Measurements from ENCODE around the gene MAMLD1.

DNA sequence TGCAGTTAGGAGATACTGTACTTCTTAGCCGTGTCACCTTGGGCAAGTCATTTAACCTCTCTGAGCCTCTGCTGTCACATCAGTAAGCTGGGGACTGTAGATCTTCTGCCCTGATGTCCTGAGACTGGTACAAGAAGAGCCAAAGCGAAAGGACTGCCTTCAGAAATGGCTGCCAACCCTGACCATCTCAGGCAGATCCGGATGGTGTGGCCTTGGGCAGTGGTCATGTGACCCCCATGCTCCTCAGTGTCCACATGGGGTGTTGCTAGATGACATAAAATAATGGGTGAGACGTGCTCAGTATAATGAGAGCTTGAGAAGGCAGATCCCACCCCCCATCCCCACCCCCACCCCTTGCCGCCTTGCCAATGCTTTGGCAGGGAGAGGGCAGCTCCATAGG, 144.9 kb downstream of the MAMLD1 start:
- TF ChIP-seq, protein P1, sequence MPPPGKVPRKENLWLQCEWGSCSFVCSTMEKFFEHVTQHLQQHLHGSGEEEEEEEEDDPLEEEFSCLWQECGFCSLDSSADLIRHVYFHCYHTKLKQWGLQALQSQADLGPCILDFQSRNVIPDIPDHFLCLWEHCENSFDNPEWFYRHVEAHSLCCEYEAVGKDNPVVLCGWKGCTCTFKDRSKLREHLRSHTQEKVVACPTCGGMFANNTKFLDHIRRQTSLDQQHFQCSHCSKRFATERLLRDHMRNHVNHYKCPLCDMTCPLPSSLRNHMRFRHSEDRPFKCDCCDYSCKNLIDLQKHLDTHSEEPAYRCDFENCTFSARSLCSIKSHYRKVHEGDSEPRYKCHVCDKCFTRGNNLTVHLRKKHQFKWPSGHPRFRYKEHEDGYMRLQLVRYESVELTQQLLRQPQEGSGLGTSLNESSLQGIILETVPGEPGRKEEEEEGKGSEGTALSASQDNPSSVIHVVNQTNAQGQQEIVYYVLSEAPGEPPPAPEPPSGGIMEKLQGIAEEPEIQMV (tag; conservative IDR thresholded peaks at IDR 0.05; ENCODE audit: low read depth), result no peak
- TF ChIP-seq ZNF253 (CRISPR knock-in tag; conservative IDR thresholded peaks at IDR 0.05) (no peak), POLR2A (conservative IDR thresholded peaks at IDR 0.05) (no peak), POLR2H (tag; IDR thresholded peaks at IDR 0.05; ENCODE audit: low read depth) (no peak), EZH2 (IDR thresholded peaks at IDR 0.05; ENCODE audit: borderline replicate concordance, low read depth, low read length) (no peak), CTCF (IDR thresholded peaks at IDR 0.05 in 2 of 3, conservative IDR thresholded peaks at IDR 0.05 in 1 of 3; ENCODE audit: insufficient read depth in 2 of 3, low read depth in 1 of 3, low read length in 3 of 3) (no peak), CREB1 (IDR thresholded peaks at IDR 0.05) (no peak), CREB1 (CRISPR knock-in tag; IDR thresholded peaks at IDR 0.05) (no peak), TAF1 (IDR thresholded peaks at IDR 0.05; ENCODE audit: control insufficient read depth, extremely low read depth, insufficient read depth, low read length, severe bottlenecking) (no peak), ARID3A (IDR thresholded peaks at IDR 0.05; ENCODE audit: borderline replicate concordance, low read depth, low read length) (no peak), HDGF (IDR thresholded peaks at IDR 0.05) (no peak), RBM17 (IDR thresholded peaks at IDR 0.05; ENCODE audit: borderline replicate concordance, low read depth, low read length) (no peak), ARID2 (IDR thresholded peaks at IDR 0.05) (no peak)

Data from K562 (cell line).